A673 (cell line): ENCODE measurements around the gene LDB2. TPM values are rescaled to one million over a fixed set of nuclear protein-coding genes. Genes with fewer than 3 reads are reported as not detected.

ENCODE experiments used
- BruUV-seq: library from RNA; stranded (reverse); fragments of 400-500 nt; replicated peaks from 2 replicates; lab custom pipeline; 2021; lab: Mats Ljungman, UMichigan
- CTCF ChIA-PET: fragments of 300-600 bp; sonication (Branson Sonifier 250); formaldehyde crosslinking; loops from one replicate; lab custom pipeline; 2022; ENCODE audit warnings: antibody characterized with exemption; lab: Charles Lee
- POLR2A ChIA-PET: fragments of 300-600 bp; sonication (Branson Sonifier 250); formaldehyde crosslinking; loops from one replicate; lab custom pipeline; 2022; ENCODE audit warnings: antibody characterized with exemption; ENCODE audit not compliant: low non-redundant PET; lab: Charles Lee
- DNase-seq: peaks from one replicate; pipeline ENCODE4 v3.0.0-alpha.2; 2015; ENCODE audit warnings: low spot score
- H3K27ac ChIP-seq: fragments of 200-600 bp; sonication (generic); 2 replicates; pipeline ENCODE4 v1.5.1; 2016; ENCODE audit warnings: mixed run types, low read depth, mild to moderate bottlenecking, mixed read lengths, antibody characterized with exemption, low read length; ENCODE audit not compliant: poor library complexity, severe bottlenecking
- H3K27me3 ChIP-seq: fragments of 200-600 bp; sonication (generic); replicated peaks from 2 replicates; pipeline ENCODE4 v1.6.1; 2017; ENCODE audit warnings: mixed run types, low read depth, mild to moderate bottlenecking, mixed read lengths, antibody characterized with exemption, low read length; ENCODE audit not compliant: insufficient read depth, poor library complexity
- H3K36me3 ChIP-seq: fragments of 200-600 bp; sonication (generic); 2 replicates; pipeline ENCODE4 v1.6.1; 2016; ENCODE audit warnings: mixed run types, mild to moderate bottlenecking, mixed read lengths, antibody characterized with exemption, low read length; ENCODE audit not compliant: insufficient read depth, poor library complexity, severe bottlenecking
- H3K4me1 ChIP-seq: fragments of 200-600 bp; sonication (generic); 2 replicates; pipeline ENCODE4 v1.6.1; 2017; ENCODE audit warnings: mixed run types, mild to moderate bottlenecking, mixed read lengths, antibody characterized with exemption, low read length; ENCODE audit not compliant: insufficient read depth, poor library complexity, severe bottlenecking
- H3K4me3 ChIP-seq: fragments of 200-600 bp; sonication (generic); 2 replicates; pipeline ENCODE4 v1.5.1; 2016; ENCODE audit warnings: low read depth, mixed run types, mild to moderate bottlenecking, mixed read lengths, low read length; ENCODE audit not compliant: poor library complexity, severe bottlenecking
- H3K9me3 ChIP-seq: fragments of 200-600 bp; sonication (generic); 2 replicates; pipeline ENCODE4 v1.6.1; 2016; ENCODE audit warnings: mixed run types, low read depth, mild to moderate bottlenecking, mixed read lengths, antibody characterized with exemption, low read length; ENCODE audit not compliant: poor library complexity, severe bottlenecking
- EZH2 ChIP-seq: fragments of 200-600 bp; sonication (generic); IDR thresholded peaks from 2 replicates; pipeline ENCODE4 v1.6.1; 2017; ENCODE audit warnings: borderline replicate concordance, low read depth, mild to moderate bottlenecking, mixed read lengths, antibody characterized with exemption, low read length; ENCODE audit not compliant: poor library complexity, severe bottlenecking
- intact Hi-C: fragments of 100-400 bp; cut with micrococcal nuclease; formaldehyde crosslinking; loops from one replicate; pipeline ENCODE4 v1.10.0; 2022; ENCODE audit not compliant: unreplicated experiment
- total RNA-seq: library from RNA; stranded (reverse); gene quantifications from 2 replicates; pipeline ENCODE4 v1.2.3, GENCODE V29; 2021
- TF ChIP-seq, protein P1 (sequence below): fragments of 300-800, 200-600 bp; sonication (generic); conservative IDR thresholded peaks from 2 replicates; pipeline ENCODE4 v1.5.1; 2017; ENCODE audit warnings: low read depth, mild to moderate bottlenecking, antibody characterized with exemption, low read length, moderate library complexity, mixed read lengths

Gene LDB2
- total RNA-seq, 1 experiment from 2014 or later, result 47.4 TPM

DNA sequence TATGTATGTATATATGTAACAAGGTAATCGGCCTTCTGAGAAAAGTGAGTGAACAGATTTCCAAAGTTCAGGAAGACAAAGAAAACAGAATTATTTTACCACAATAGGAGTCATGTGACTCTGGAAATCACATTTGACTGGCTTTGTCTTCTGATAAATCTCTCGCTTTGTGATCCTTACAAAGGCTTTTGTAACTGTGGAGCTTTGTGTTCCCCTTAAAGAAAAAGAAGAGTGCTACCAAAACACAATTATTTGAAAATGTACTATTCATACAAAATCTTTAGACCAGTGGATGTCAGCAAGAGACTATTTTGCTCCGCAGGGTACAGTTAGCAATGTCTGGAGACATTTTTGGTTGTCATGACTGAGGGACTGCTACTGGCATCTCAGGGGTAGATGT, 238.8 kb downstream of the LDB2 start:
- H3K9me3 ChIP-seq, result no peaks in the 10 kb centered on the region
- H3K27ac ChIP-seq, result no peak overlapping the region
- CTCF ChIA-PET, result no interaction called here
- TF ChIP-seq EZH2, result no peak
- TF ChIP-seq, protein P1, sequence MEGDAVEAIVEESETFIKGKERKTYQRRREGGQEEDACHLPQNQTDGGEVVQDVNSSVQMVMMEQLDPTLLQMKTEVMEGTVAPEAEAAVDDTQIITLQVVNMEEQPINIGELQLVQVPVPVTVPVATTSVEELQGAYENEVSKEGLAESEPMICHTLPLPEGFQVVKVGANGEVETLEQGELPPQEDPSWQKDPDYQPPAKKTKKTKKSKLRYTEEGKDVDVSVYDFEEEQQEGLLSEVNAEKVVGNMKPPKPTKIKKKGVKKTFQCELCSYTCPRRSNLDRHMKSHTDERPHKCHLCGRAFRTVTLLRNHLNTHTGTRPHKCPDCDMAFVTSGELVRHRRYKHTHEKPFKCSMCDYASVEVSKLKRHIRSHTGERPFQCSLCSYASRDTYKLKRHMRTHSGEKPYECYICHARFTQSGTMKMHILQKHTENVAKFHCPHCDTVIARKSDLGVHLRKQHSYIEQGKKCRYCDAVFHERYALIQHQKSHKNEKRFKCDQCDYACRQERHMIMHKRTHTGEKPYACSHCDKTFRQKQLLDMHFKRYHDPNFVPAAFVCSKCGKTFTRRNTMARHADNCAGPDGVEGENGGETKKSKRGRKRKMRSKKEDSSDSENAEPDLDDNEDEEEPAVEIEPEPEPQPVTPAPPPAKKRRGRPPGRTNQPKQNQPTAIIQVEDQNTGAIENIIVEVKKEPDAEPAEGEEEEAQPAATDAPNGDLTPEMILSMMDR, result no peak
- no peak for DNase-seq
- intact Hi-C loops, result no loop called here
- H3K4me1 ChIP-seq, result peaks cover 12% of the 10 kb centered on the region
- no peak overlapping the region for H3K4me3 ChIP-seq
- H3K36me3 ChIP-seq, result no peaks in the 10 kb centered on the region
- no peaks in the 10 kb centered on the region for H3K27me3 ChIP-seq
- POLR2A ChIA-PET, result no interaction called here
- BruUV-seq, result no TSS peak

DNA sequence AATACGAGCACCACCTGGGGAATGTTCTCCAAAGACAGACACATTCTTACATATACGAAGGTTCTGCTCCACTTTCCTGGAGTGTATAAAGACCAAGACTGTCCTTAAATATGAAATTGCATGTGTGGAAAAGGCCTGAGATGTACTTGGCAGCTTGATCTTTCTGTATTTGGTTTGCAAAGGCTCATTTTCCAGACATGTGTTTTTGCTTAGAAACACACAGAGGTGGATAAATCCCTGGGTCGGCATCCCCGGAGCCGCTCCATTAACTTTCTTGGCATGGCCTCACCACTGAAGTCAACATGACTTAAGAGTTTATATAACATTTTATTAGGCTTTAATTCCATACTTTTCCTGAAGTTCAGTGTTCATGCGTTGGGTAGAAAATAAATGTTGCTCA, 239.4 kb downstream of the LDB2 start:
- Histone ChIP-seq H3K27ac (no peak overlapping the region), H3K4me3 (no peak overlapping the region), H3K36me3 (no peaks in the 10 kb centered on the region), H3K27me3 (no peaks in the 10 kb centered on the region), H3K9me3 (no peaks in the 10 kb centered on the region), H3K4me1 (peaks cover 15% of the 10 kb centered on the region)
- intact Hi-C loops, result no loop called here
- peak; percentile 45 for DNase-seq
- no peak for TF ChIP-seq EZH2
- TF ChIP-seq, protein P1, result no peak
- POLR2A ChIA-PET, result no interaction called here
- CTCF ChIA-PET, result no interaction called here
- BruUV-seq, result no TSS peak

DNA sequence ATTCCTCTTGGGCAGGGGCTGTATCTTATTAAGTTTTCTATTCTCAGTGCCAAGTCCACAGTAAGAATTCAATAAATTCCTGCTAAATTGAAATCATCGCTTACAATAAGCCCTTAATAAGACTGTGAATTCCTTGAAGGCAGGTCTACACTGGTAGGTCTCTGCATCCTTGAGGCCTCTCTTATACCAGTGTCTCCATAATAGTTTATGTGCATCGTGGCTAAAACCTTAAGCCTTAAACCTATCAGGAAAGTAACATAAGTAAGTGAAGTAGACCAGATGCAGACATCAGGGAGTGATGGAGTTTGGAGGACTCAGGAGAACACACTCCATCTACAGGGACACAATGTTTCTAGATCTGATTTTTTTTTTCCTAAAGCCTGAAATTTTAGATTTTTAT, 240.3 kb downstream of the LDB2 start:
- intact Hi-C loops, result no loop called here

More for the DNA sequence above, 240.3 kb downstream of the LDB2 start:
- CTCF ChIA-PET, result no interaction called here
- no peak overlapping the region for H3K4me3 ChIP-seq
- H3K9me3 ChIP-seq, result no peaks in the 10 kb centered on the region
- TF ChIP-seq, protein P1, result no peak
- no peak for TF ChIP-seq EZH2
- H3K27ac ChIP-seq, result no peak overlapping the region
- no TSS peak for BruUV-seq
- POLR2A ChIA-PET, result no interaction called here
- no peaks in the 10 kb centered on the region for H3K27me3 ChIP-seq
- H3K4me1 ChIP-seq, result peaks cover 21% of the 10 kb centered on the region
- no peak for DNase-seq
- H3K36me3 ChIP-seq, result no peaks in the 10 kb centered on the region
